GM12878 (cell line): ENCODE data around the gene SHMT2. TPM values are rescaled to one million over a fixed set of nuclear protein-coding genes. Genes with fewer than 3 reads are reported as not detected.

Source experiments
- ATAC-seq: fragments of 200-7000 bp; cut with Tn5 transposase; 3 replicates; pipeline ENCODE4 v1.9.1; 2020; ENCODE audit warnings: mild to moderate bottlenecking, moderate library complexity
- BruUV-seq: library from RNA; stranded (reverse); fragments of 400-500 nt; replicated peaks from 2 replicates; lab custom pipeline; 2021; lab: Mats Ljungman, UMichigan
- CTCF ChIA-PET: fragments of 300-600 bp; sonication (Branson Sonifier 250); formaldehyde crosslinking; extraction: SDS; loops from one replicate; lab custom pipeline; 2021; ENCODE audit warnings: inconsistent platforms; lab: Yijun Ruan, JAX
- POLR2A ChIA-PET: fragments of 350-600 bp; formaldehyde crosslinking; extraction: SDS; loops from one replicate; lab custom pipeline; 2021; ENCODE audit warnings: inconsistent platforms; lab: Charles Lee
- RAD21 ChIA-PET: fragments of 300-600 bp; sonication (Branson Sonifier 250); formaldehyde crosslinking; loops from one replicate; lab custom pipeline; 2023; ENCODE audit warnings: antibody characterized with exemption; ENCODE audit not compliant: unreplicated experiment; lab: Charles Lee
- SMC1A ChIA-PET: fragments of 300-600 bp; sonication (Branson Sonifier 250); formaldehyde crosslinking; loops from one replicate; lab custom pipeline; 2023; ENCODE audit not compliant: unreplicated experiment, uncharacterized antibody; lab: Charles Lee
- DNase-seq: peaks from one replicate; pipeline ENCODE4 v3.0.0-alpha.2; 2011; ENCODE audit warnings: low read depth, low spot score
- FAIRE-seq: peaks from 3 replicates; lab custom pipeline; 2011; peaks lifted over from hg19 to GRCh38; lab: Jason Lieb, UNC
- H2AFZ ChIP-seq: 2 replicates; pipeline ENCODE4 v1.6.0; 2011; ENCODE audit warnings: low read depth, low read length, control low read depth; ENCODE audit not compliant: control insufficient read depth
- H3K27ac ChIP-seq: 2 replicates; pipeline ENCODE4 v1.5.1; 2011; ENCODE audit warnings: control low read depth; ENCODE audit not compliant: control insufficient read depth, insufficient read depth
- H3K27me3 ChIP-seq, 2 experiments: replicated peaks in 1 of 2; 2 replicates each; pipeline versions ENCODE4 v1.6.0 to v1.6.1; 2011; ENCODE audit warnings: low read length in 1 of 2; ENCODE audit not compliant: control insufficient read depth in 2 of 2, insufficient read depth in 2 of 2
- H3K36me3 ChIP-seq, 2 experiments: 2 replicates each; pipeline ENCODE4 v1.5.1; 2011; ENCODE audit warnings: low read length in 1 of 2; ENCODE audit not compliant: control insufficient read depth in 2 of 2, insufficient read depth in 2 of 2
- H3K4me1 ChIP-seq: 2 replicates; pipeline ENCODE4 v1.6.1; 2011; ENCODE audit warnings: mild to moderate bottlenecking, low read length, moderate library complexity, mixed read lengths; ENCODE audit not compliant: control insufficient read depth, insufficient read depth
- H3K4me2 ChIP-seq: 2 replicates; pipeline ENCODE4 v1.6.0; 2011; ENCODE audit warnings: control low read depth; ENCODE audit not compliant: control insufficient read depth, insufficient read depth
- H3K4me3 ChIP-seq: fragments of 200-600 bp; sonication (generic); 2 replicates; pipeline ENCODE4 v1.5.1; 2016
- H3K79me2 ChIP-seq: 2 replicates; pipeline ENCODE4 v1.6.0; 2011; ENCODE audit warnings: low read length; ENCODE audit not compliant: control insufficient read depth, insufficient read depth
- H3K9ac ChIP-seq: 2 replicates; pipeline ENCODE4 v1.8.0; 2011; ENCODE audit warnings: low read length, control low read depth, mixed read lengths; ENCODE audit not compliant: control insufficient read depth, insufficient read depth
- H3K9me3 ChIP-seq: replicated peaks from 3 replicates; pipeline ENCODE4 v1.5.1; 2011; ENCODE audit warnings: mild to moderate bottlenecking, low read length; ENCODE audit not compliant: control insufficient read depth, insufficient read depth
- H4K20me1 ChIP-seq: 2 replicates; pipeline ENCODE4 v1.6.0; 2011; ENCODE audit not compliant: control insufficient read depth, insufficient read depth
- CBFB ChIP-seq: IDR thresholded peaks from 2 replicates; pipeline ENCODE4 v1.6.1; 2016; ENCODE audit warnings: antibody characterized with exemption, low read depth
- CHD4 ChIP-seq: fragments of 200-600 bp; sonication (generic); IDR thresholded peaks from 2 replicates; pipeline ENCODE4 v1.6.1; 2016; ENCODE audit warnings: mild to moderate bottlenecking
- EZH2 ChIP-seq: IDR thresholded peaks from 2 replicates; pipeline ENCODE4 v1.6.1; 2012; ENCODE audit warnings: low read depth, mild to moderate bottlenecking, control low read depth, inconsistent platforms, low read length, borderline replicate concordance; ENCODE audit not compliant: control insufficient read depth
- HDGF ChIP-seq: fragments of 450-650 bp; IDR thresholded peaks from 2 replicates; pipeline ENCODE4 v1.6.1; 2016; ENCODE audit warnings: antibody characterized with exemption
- KLF5 ChIP-seq: fragments of 450-650 bp; IDR thresholded peaks from 2 replicates; pipeline ENCODE4 v1.6.1; 2014; ENCODE audit warnings: mild to moderate bottlenecking; ENCODE audit not compliant: partially characterized antibody
- NBN ChIP-seq: fragments of 450-650 bp; IDR thresholded peaks from 2 replicates; pipeline ENCODE4 v1.6.1; 2016
- NFYB ChIP-seq: IDR thresholded peaks from 2 replicates; pipeline ENCODE4 v1.6.1; 2011; ENCODE audit warnings: low read depth, mild to moderate bottlenecking, low read length, improper control_type of control experiment, moderate library complexity; ENCODE audit not compliant: insufficient read depth
- STAT3 ChIP-seq: IDR thresholded peaks from 2 replicates; pipeline ENCODE4 v1.6.1; 2011; ENCODE audit warnings: low read depth, low read length, improper control_type of control experiment
- SUZ12 ChIP-seq: fragments of 200-600 bp; sonication (generic); IDR thresholded peaks from one replicate; pipeline ENCODE4 v1.6.1; 2018; ENCODE audit warnings: antibody characterized with exemption, mild to moderate bottlenecking; ENCODE audit not compliant: unreplicated experiment
- ZNF384 ChIP-seq: IDR thresholded peaks from 2 replicates; pipeline ENCODE4 v1.6.1; 2012; ENCODE audit warnings: low read depth, mild to moderate bottlenecking, low read length, improper control_type of control experiment, borderline replicate concordance
- WGBS: methylation state at CpG from one replicate; pipeline ENCODE4 v1.1.6; 2016; ENCODE audit warnings: low lambda C conversion rate; ENCODE audit not compliant: insufficient replicate concordance, insufficient coverage; ENCODE audit errors: missing lambda C conversion rate; 5-methylcytosine and 5-hydroxymethylcytosine counted together
- in situ Hi-C: fragments of 300-500 bp; cut with MboI; formaldehyde crosslinking; loops from 9 replicates; pipeline ENCODE4 v1.14.3; 2018; ENCODE audit warnings: mixed read lengths
- intact Hi-C: fragments of 100-400 bp; cut with micrococcal nuclease; formaldehyde crosslinking; loops from one replicate; pipeline ENCODE4 v1.14.2; 2022; ENCODE audit not compliant: unreplicated experiment
- polyA plus RNA-seq, 11 experiments: library from polyadenylated mRNA; depleted of rRNA in 4 of 11; unstranded in 6 of 11; stranded (reverse) in 5 of 11; fragments of >200 nt; fragmentation: Nextera tagmentation in 4 of 11; fragmentation: Illumina TruSeq in 1 of 11; extraction: Ambion mirVana in 4 of 11; extraction: Trizol in 1 of 11; gene quantifications; 1 replicate in 1 of 11; 2 replicates in 10 of 11; pipeline versions ENCODE4 v1.2.1 to v1.2.3, GENCODE V29; 2011 to 2016; ENCODE audit warnings: inconsistent platforms in 2 of 11, missing spikeins in 2 of 11, low read depth in 1 of 11
- total RNA-seq, 4 experiments: library from RNA; depleted of rRNA in 3 of 4; stranded (reverse); fragments of >200 nt in 3 of 4; fragmentation: Illumina TruSeq in 1 of 4; extraction: Trizol in 1 of 4; gene quantifications; 2 replicates each; pipeline versions ENCODE4 v1.2.1 to v1.2.3, GENCODE V29; 2013 to 2021
- TF ChIP-seq, protein P1 (sequence below): fragments of 450-650 bp; IDR thresholded peaks from 2 replicates; pipeline ENCODE4 v1.6.1; 2016; ENCODE audit warnings: mild to moderate bottlenecking, moderate library complexity, borderline replicate concordance
- TF ChIP-seq, protein P2 (sequence below): fragments of 450-650 bp; IDR thresholded peaks from 2 replicates; pipeline ENCODE4 v1.6.1; 2017; ENCODE audit warnings: low read depth, mild to moderate bottlenecking, moderate library complexity

Gene SHMT2
- total and polyA plus RNA-seq, 10 of the 15 experiments (the other 5 are each of a cell fraction or from before 2014, with no cell fraction given), result 57.0 to 292 (median 186) TPM

DNA sequence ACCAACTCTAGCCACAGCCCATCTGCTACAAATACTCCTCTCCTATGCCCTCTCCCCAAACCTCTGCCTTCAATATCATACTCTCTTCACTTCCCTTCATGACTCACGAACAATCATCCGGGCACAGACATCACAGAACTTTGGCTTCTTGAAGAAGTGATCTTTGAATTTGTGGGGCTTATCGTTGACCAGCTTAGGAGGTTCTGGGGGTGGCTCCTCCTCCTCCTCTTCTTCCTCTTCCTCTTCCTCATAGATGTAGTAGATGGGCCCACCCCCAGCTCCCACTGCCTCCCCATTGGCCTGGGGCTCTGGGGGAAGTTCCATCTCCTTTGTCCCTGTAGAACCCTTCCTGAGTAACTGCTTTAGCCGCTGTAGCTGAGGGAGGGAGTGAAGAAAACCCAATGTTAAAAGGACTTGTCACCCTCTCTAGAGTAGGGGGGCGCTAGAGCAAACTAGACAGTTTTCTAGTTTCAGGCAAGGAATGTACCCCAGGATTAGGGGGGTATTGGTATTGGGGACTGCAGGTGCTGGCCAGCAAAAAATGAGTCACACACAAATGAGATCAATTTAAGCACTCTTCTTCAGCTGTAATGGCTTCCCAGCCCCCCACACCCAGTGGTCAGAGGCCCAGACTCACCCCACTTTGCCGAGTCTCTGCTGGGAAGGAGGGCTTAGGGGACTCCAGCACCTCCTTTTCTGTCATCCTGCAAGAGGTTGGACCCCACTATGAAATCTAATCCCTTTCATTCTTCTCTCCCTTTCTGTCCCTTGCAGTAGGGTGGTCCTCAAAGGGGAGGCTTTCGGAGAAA, 19.6 kb downstream of the SHMT2 start:
- ChIA-PET POLR2A (interaction anchor here (0.5 to 1.4 kb wide), 8 partner anchors 12 to 800 kb away, joined by 3 to 9 read pairs (median 4); partner anchors contain the start of gene SHMT2), CTCF (interaction anchor here (0.6 to 4.1 kb wide), 12 partner anchors 9 to 482 kb away, joined by 3 to 30 read pairs (median 6); partner anchors contain the start of gene INHBE), SMC1A (interaction anchor here (0.9 to 2.2 kb wide), 5 partner anchors 16 to 207 kb away, joined by 3 to 9 read pairs (median 4); partner anchors contain the start of gene SHMT2), RAD21 (interaction anchor here (0.8 to 14.4 kb wide), 7 partner anchors 29 to 211 kb away, joined by 3 to 85 read pairs (median 4); partner anchors contain the start of genes GLI1 and INHBE)
- no peak for FAIRE-seq
- no peaks in the 10 kb centered on the region for H3K79me2 ChIP-seq
- H3K4me3 ChIP-seq, result peak overlapping the region; percentile 41; the same call in 1 of the 2 replicates
- H3K36me3 ChIP-seq, result no peaks in the 10 kb centered on the region
- in situ Hi-C loops, result loop anchor here (5.0 kb wide), 1 partner anchor 37 kb away; no protein-coding TSS in a partner anchor
- H3K27me3 ChIP-seq, result no peaks in the 10 kb centered on the region
- H3K4me2 ChIP-seq, result peak overlapping the region; percentile 49; the same call in 1 of the 2 replicates
- H3K27ac ChIP-seq, result no peak overlapping the region
- intact Hi-C loops, result no loop called here
- no TSS peak for BruUV-seq
- H4K20me1 ChIP-seq, result no peaks in the 10 kb centered on the region; the same call in 1 of the 2 replicates
- peak overlapping the region; percentile 15; the same call in 1 of the 2 replicates for H3K9ac ChIP-seq
- peak overlapping the region; percentile 61 for H2AFZ ChIP-seq
- no peak for DNase-seq
- ATAC-seq, result peak; percentile 95
- peaks cover 1% of the 10 kb centered on the region; the same call in 1 of the 2 replicates for H3K4me1 ChIP-seq
- WGBS, result 90% methylated on average over 7 of the region's 7 CpGs
- no peaks in the 10 kb centered on the region for H3K9me3 ChIP-seq
- 0 out of 2 replicates have a peak, but pooled peaks have one; percentile 55 for TF ChIP-seq NBN
- TF ChIP-seq, protein P1, sequence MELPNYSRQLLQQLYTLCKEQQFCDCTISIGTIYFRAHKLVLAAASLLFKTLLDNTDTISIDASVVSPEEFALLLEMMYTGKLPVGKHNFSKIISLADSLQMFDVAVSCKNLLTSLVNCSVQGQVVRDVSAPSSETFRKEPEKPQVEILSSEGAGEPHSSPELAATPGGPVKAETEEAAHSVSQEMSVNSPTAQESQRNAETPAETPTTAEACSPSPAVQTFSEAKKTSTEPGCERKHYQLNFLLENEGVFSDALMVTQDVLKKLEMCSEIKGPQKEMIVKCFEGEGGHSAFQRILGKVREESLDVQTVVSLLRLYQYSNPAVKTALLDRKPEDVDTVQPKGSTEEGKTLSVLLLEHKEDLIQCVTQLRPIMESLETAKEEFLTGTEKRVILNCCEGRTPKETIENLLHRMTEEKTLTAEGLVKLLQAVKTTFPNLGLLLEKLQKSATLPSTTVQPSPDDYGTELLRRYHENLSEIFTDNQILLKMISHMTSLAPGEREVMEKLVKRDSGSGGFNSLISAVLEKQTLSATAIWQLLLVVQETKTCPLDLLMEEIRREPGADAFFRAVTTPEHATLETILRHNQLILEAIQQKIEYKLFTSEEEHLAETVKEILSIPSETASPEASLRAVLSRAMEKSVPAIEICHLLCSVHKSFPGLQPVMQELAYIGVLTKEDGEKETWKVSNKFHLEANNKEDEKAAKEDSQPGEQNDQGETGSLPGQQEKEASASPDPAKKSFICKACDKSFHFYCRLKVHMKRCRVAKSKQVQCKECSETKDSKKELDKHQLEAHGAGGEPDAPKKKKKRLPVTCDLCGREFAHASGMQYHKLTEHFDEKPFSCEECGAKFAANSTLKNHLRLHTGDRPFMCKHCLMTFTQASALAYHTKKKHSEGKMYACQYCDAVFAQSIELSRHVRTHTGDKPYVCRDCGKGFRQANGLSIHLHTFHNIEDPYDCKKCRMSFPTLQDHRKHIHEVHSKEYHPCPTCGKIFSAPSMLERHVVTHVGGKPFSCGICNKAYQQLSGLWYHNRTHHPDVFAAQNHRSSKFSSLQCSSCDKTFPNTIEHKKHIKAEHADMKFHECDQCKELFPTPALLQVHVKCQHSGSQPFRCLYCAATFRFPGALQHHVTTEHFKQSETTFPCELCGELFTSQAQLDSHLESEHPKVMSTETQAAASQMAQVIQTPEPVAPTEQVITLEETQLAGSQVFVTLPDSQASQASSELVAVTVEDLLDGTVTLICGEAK, result peak; percentile 61; the same call in 1 of the 2 replicates
- TF ChIP-seq CHD4, result no peak
- TF ChIP-seq SUZ12, result no peak
- TF ChIP-seq NFYB, result peak; percentile 70; the same call in 1 of the 2 replicates
- TF ChIP-seq, protein P2, sequence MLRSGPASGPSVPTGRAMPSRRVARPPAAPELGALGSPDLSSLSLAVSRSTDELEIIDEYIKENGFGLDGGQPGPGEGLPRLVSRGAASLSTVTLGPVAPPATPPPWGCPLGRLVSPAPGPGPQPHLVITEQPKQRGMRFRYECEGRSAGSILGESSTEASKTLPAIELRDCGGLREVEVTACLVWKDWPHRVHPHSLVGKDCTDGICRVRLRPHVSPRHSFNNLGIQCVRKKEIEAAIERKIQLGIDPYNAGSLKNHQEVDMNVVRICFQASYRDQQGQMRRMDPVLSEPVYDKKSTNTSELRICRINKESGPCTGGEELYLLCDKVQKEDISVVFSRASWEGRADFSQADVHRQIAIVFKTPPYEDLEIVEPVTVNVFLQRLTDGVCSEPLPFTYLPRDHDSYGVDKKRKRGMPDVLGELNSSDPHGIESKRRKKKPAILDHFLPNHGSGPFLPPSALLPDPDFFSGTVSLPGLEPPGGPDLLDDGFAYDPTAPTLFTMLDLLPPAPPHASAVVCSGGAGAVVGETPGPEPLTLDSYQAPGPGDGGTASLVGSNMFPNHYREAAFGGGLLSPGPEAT, result peak; percentile 42; the same call in 1 of the 2 replicates
- TF ChIP-seq HDGF, result 0 out of 2 replicates have a peak, but pooled peaks have one; percentile 44
- TF ChIP-seq KLF5, result no peak
- no peak for TF ChIP-seq CBFB
- TF ChIP-seq ZNF384, result no peak
- no peak for TF ChIP-seq STAT3
- no peak for TF ChIP-seq EZH2
- TF ChIP-seq, all 136 proteins: peak for 5
